Hematopoietic multipotent progenitor cell treated with erythropoietin and hydrocortisone succinate and interleukin-3 and kit ligand, for 8 days (in vitro differentiated cells): ENCODE measurements around the gene METTL13.
"Not testable (repeated sequence)": the region's sequence is repeated elsewhere in the genome, so short reads cannot be mapped to it uniquely, and the experiment has no call there.

Experiments
- DNase-seq: peaks from one replicate; pipeline ENCODE4 v3.0.0-alpha.2; 2015

The METTL13 gene

GRCh38 chr1:171772312-171772711, 9.1 kb upstream of the METTL13 start:
- DNase-seq = no peak

- DNase-seq = no peak
Observed at GRCh38 chr1:171780583-171781175, 781 bp upstream of the METTL13 start.

DNA sequence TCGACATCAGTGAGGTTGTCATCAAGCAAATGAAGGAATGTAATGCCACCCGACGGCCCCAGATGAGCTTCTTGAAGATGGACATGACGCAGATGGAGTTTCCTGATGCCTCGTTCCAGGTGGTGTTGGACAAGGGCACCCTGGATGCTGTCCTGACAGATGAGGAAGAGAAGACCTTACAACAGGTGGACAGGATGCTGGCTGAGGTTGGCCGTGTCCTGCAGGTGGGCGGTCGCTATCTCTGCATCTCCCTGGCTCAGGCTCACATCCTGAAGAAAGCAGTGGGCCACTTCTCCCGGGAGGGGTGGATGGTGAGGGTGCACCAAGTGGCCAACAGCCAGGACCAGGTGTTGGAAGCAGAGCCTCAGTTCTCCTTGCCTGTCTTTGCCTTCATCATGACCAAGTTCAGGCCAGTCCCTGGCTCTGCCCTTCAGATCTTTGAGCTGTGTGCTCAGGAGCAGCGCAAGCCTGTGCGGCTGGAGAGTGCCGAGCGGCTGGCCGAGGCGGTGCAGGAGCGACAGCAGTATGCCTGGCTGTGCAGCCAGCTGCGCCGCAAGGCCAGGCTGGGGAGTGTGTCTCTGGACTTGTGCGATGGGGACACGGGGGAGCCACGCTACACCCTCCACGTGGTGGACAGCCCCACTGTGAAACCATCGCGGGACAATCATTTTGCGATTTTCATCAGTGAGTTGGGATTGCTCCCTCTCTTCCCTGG, 2.5 kb downstream of the METTL13 start:
- DNase-seq = no peak

- DNase-seq = no peak
Observed at GRCh38 chr1:171784784-171785183, 3.3 kb downstream of the METTL13 start.

- DNase-seq = no peak
Observed at GRCh38 chr1:171785766-171786165, 4.3 kb downstream of the METTL13 start.

- DNase-seq = peak; percentile 56
Observed at GRCh38 chr1:171786534-171786933, 5.1 kb downstream of the METTL13 start.

DNA sequence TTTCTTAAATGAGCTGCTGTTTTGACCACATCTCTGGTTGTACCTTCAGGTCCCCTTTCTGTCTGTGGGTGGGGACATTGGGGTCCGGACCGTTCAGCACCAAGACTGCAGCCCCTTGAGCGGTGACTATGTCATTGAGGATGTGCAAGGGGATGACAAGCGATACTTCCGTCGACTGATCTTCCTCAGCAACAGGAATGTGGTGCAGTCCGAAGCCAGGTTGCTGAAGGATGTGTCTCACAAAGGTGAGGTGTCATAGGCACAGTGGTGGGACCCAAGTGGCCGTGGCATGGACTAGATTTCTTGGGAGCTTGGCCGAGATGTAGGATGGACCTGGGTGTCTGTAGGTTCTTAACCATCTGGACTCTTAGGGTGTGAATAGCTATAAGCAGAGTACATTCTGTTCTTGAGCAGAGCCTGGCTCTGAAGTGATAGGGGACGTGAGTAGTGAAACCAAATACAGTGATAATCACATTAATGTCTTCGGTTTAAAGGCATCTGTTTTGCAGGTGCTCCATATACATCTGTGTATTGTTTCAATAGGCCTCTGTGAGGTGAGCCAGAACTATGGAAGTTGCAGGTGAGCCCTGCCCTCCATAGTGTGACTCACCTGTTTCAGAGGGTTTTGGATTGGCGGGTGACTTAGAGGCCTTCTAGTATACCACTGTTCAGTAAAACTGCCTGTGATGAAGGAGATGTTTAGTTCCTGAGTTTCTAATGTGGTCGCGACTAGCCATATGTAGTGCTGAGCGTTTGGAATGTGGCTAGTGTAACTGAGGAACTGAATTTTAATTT, 6.4 kb downstream of the METTL13 start:
- no peak for DNase-seq

- DNase-seq = no peak
Observed at GRCh38 chr1:171788696-171789095, 7.2 kb downstream of the METTL13 start.

DNA sequence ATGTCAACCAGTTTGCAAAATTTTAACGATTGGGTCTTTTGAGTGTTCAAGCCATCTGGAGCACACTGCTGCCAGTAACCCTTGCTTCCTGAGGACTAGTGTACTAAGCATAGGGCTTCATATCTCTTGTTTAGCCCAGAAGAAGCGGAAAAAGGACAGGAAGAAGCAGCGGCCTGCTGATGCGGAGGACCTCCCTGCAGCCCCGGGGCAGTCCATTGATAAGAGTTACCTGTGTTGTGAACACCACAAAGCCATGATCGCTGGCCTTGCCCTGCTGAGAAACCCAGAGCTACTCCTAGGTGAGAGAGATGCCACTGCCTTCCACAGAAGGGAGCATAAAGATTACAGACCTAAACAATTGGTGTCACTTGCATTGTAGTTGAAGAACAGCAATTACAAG, 8.9 kb downstream of the METTL13 start:
- DNase-seq = no peak

DNA sequence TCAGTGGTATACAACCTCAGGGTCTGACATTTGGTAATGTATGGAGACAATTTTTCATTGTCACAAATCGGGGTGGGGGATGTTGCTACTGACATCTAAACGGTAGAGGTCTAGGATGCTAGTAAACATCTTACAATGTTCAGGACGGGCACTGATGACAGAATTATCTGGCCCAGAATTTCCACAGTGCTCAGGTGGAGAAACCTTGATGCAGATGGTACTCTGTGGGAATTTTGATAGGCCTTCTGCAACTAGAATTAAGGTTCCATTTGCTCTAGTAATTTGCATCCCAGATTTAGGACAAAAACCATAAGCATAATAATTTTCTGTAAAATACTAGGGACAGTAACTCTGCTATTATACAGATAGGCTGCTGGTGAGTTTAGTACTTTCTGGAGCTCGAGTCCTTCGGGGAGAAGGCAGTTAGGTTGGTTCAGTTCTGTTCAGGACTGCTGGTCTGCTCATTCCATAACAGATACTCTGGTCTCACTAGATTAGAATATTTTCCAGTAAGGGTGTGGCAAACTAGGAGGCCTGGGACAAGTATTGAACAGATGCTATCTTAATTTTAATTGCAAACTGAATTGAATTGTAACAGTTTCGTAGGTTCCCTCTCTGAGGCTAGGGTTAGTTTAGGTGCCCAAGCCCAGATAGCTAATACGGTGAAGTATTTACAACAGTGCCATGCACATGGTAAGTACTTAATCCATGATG, 11.4 kb downstream of the METTL13 start:
- peak; percentile 95 for DNase-seq

DNA sequence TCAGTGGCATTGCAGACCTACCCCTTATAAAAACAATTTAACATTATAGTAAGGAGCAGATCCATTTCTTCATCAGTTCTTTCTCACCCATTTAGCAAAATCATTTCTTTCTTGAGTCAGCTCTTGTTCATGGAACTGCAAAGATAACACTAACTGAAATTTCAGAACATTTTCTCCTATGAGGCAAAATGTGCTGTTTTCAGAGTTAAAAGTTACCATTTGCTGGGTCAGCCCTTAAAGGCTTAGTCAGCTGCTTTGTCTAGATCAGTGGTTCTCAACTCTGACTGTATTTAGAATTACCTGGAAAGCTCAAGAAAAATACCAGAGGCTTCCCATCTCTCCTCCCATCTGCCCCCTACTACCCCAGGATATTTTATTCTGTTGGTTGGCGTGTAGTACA, 12.2 kb downstream of the METTL13 start:
- DNase-seq = peak; percentile 62

DNA sequence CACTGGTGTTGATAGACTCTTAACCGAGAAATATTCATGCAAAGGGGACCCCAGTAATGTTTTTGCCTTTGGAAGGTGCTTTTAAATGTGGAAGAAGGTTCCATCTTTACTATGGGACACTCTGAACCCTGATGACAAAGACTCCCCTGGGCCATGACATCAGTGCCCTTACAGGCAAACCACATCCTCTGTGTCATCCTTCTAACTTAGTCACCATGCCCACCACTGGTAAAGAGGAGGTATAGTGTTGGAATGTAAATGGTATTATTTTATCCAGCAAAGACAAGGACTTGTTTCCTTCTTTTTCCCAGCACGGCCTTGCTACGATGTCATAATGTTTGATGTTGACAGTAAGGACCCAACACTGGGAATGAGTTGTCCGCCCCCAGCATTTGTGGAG, 12.6 kb downstream of the METTL13 start:
- peak; percentile 69 for DNase-seq

- no peak for DNase-seq
Observed at GRCh38 chr1:171796592-171796991, 15.1 kb downstream of the METTL13 start.

DNA sequence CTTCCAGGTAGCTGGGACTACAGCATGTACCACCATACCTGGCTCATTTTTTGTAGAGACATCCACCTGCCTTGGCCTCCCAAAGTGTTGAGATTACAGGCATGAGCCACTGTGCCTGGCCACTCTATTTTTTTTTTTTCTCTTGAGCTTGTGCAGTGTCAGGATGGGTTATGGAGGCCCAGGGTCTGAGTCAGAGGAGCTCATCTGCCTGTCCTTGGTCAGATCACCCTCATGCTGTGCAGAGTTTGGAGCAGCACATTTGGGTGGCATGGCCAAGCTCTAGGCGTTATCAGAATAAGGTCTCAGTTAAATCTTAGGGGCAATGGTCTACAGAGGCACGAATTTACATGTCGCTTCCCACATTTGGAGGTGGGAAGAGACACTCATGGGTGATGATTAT, 16.9 kb downstream of the METTL13 start:
- no peak for DNase-seq

DNA sequence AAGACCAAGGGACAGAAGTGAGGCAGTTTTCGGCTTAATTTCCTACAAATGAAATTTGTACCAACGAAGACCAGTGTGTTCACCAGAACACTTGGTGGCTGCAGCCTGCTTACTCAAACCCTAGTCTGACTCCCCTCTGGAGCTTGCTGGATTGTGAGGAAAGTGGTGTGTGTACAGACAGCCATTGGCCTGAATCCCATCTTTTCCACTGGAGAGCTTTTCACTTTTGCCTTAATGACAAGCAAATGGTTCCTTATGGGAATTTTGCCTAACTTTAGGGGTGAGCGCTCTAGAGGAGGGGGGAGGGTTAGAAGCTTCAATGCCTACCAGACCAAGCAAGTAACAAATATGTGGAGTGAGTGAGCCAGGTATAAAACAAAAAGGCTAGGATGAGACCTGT, 17.3 kb downstream of the METTL13 start:
- no peak for DNase-seq

- peak; percentile 49 for DNase-seq
Observed at GRCh38 chr1:171799166-171799565, 17.7 kb downstream of the METTL13 start.

- DNase-seq = not testable (repeated sequence)
Observed at GRCh38 chr1:171799698-171800097, 18.2 kb downstream of the METTL13 start.

GRCh38 chr1:171800342-171800741, 18.9 kb downstream of the METTL13 start:
- peak; percentile 40 for DNase-seq

DNA sequence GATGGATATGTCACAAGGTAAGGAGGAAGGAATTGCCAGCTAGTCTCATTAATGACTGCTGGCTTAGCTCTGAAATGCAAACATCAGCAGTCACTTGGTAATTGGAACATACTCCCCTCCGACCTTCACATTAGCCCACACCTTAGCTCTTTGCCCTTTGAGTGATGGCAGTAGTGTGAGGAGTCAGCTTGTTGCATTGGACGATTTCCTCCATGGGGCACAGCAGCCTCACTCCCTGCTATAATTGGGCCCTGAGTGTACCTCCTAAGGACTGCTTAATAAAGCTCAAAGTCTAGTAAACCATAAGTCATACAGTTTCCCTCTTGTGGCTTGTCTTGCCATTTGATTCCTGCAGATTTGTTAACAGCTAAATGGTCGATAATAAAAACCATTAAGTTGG, 19.4 kb downstream of the METTL13 start:
- no peak for DNase-seq

DNA sequence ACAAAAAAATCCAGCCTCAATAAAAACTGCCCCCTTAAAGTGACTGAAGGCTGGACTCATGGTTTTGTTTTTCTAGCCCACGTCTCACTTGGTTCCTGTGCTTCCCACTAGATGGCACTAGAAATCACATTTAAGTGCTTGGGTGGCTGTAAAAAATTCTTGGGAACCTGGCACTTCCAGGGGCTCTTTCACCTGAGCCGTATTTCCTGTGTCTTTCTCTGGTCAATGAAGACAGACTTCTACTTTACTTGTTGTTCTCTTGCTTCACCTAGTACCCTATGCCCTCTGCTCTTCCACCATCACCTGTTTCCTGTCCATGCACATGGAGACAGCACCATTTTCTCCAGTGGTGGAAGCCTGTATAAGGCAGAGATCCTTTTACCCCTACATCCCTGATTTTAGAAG, 20.0 kb downstream of the METTL13 start:
- peak; percentile 78 for DNase-seq

DNA sequence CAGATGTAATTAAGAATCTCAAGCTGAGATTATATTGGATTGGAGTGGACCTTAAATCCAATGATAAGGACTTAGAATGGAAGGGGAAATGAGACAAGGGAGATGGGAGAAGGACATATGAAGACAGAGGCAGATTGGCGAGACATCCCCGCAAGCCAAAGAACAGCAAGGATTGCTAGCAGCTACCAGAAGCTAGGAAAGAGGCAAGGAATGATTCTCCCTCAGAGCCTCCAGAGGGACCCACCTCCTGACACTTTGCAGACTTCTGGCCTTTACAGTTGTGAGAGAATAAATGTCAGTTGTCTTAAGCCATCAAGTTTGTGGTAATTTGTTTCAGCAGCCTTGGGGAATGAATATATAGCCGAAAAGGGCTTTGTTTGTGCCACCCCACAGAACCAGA, 20.7 kb downstream of the METTL13 start:
- DNase-seq = no peak

DNA sequence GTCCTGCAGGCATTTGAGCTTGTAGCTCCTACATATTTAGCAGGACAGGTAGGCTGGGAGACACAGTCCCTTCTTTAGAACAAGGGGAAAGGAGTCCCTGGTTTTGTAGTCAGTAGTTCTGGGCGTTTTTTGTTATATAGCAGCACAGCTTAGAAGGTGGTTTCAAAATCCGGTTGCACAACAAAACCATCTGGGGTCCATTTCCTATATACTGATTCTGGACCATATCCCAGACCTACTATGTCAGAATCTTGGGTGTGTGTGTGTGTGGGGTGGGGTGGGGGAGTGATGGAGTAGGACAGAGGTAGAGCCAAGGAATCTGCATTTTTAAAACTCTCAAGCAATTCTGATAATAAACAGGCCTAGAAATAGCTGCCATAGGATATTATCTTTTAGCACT, 21.6 kb downstream of the METTL13 start:
- no peak for DNase-seq

DNA sequence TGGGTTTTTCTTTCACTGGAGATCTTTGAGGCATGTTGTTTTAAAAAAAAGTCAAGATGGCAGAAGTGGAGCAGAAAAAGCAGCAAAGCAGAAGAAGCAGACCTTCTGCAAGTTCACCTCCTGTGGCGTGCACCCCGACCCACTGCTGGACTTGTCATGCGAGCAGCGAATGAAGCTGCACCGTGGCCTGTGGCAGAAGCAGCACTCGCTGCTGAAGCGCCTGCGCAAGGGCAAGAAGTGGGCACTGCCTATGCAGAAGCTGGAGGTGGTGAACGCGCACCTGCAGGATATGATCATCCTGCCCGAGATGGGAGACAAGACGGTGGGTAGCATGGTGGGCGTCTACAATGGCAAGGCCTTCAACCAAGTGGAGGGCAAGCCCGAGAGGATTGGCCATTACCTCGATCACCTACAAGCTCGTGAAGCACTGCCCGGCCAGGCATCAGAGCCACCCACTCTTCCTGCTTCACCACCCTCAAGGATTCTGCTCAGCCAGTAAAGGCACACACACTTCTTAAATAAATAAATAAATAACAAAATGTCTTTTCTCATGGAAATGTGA, 22.1 kb downstream of the METTL13 start:
- no peak for DNase-seq
